Testis (tissue), 2 donors: Measurements from ENCODE around the gene FPR3.

Experiments used
- CTCF ChIP-seq, 3 experiments: fragments of 450-650 bp in 2 of 3; fragments of 200-600 bp in 1 of 3; sonication (generic) in 1 of 3; IDR thresholded peaks; one replicate each; pipeline ENCODE4 v1.5.1; 2016 to 2019; ENCODE audit warnings: antibody characterized with exemption in 3 of 3, mild to moderate bottlenecking in 2 of 3, moderate library complexity in 1 of 3
- POLR2A ChIP-seq: fragments of 450-650 bp; IDR thresholded peaks from one replicate; pipeline ENCODE4 v1.6.1; 2017; ENCODE audit warnings: antibody characterized with exemption, mild to moderate bottlenecking, moderate library complexity

DNA sequence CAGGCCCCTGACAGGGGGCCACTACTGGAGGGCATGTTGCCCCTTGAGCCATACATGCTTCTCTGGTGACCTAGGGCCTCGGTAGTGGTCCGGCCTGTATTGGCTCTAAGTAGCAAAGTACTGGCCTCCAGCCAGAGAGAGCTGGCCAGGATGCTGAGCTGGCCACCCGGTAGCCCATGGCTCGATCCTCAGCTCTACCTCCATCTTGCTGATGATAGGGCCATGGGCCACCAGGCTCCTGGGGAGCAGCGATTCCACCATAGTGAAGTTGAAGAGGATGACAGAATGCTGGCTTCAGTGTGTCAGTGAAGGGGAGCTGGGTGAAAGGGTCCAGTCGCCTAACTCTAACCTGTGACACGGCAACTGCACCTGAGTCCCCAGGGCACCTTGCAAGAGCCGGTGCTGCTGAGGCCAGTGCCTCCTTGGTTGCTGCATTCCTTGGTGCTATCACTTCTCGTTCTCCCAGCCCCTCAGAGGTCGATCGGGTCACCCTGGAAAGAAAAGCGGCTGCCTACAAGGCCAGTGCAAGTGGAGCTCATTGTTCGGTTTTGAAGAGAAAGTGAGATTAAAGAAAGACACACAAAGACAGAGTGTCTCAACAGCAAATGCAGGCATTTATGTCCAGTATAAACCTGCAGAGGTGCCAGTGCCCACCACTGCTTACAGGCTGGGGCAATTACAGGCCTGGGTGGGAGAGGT is 5.0 kb downstream of the FPR3 start:
- TF ChIP-seq CTCF (IDR thresholded peaks at IDR 0.05): no peak
- TF ChIP-seq POLR2A: no peak
